A549 (cell line): Measurements from ENCODE around the gene MEGF6.

Experiments
- ELK1 ChIP-seq: fragments of 150-350 bp; IDR thresholded peaks from 2 replicates; pipeline ENCODE4 v1.6.1; 2014; ENCODE audit warnings: low read depth, mild to moderate bottlenecking, low read length
- JUN ChIP-seq, 2 experiments: fragments of >200 bp; sonication (Bioruptor Twin); formaldehyde crosslinking; IDR thresholded peaks; 2 replicates in 1 of 2; 3 replicates in 1 of 2; pipeline ENCODE4 v1.6.1; 2016 to 2017
- KDM1A ChIP-seq: fragments of 200-600 bp; sonication (generic); IDR thresholded peaks from 2 replicates; pipeline ENCODE4 v1.6.1; 2016; ENCODE audit warnings: low read depth, mild to moderate bottlenecking
- KDM5A ChIP-seq: fragments of 200-600 bp; sonication (generic); IDR thresholded peaks from 2 replicates; pipeline ENCODE4 v1.6.1; 2016; ENCODE audit warnings: antibody characterized with exemption, mild to moderate bottlenecking
- MAFK ChIP-seq: fragments of 450-650 bp; IDR thresholded peaks from 2 replicates; pipeline ENCODE4 v1.6.1; 2014; ENCODE audit not compliant: partially characterized antibody
- POLR2A ChIP-seq: IDR thresholded peaks from 2 replicates; pipeline ENCODE4 v1.6.1; 2012; ENCODE audit warnings: mild to moderate bottlenecking, low read length
- RAD21 ChIP-seq, 2 experiments: fragments of >200 bp in 1 of 2; sonication (Bioruptor Twin) in 1 of 2; formaldehyde crosslinking in 1 of 2; IDR thresholded peaks in 1 of 2; conservative IDR thresholded peaks in 1 of 2; 2 replicates in 1 of 2; 3 replicates in 1 of 2; pipeline ENCODE4 v1.6.1; 2012 to 2018; ENCODE audit warnings: inconsistent platforms in 1 of 2
- ZC3H11A ChIP-seq: fragments of 450-650 bp; IDR thresholded peaks from 2 replicates; pipeline ENCODE4 v1.6.1; 2014; ENCODE audit warnings: antibody characterized with exemption, mild to moderate bottlenecking
- TF ChIP-seq, protein P1 (sequence below): fragments of 450-650 bp; IDR thresholded peaks from 2 replicates; pipeline ENCODE4 v1.6.1; 2014; ENCODE audit warnings: antibody characterized with exemption
- TF ChIP-seq, protein P2 (sequence below): fragments of >200 bp; sonication (Bioruptor Twin); formaldehyde crosslinking; IDR thresholded peaks from 3 replicates; pipeline ENCODE4 v1.5.1; 2016
- TF ChIP-seq, protein P3 (sequence below): fragments of 200-600 bp; sonication (generic); IDR thresholded peaks from 2 replicates; pipeline ENCODE4 v1.6.1; 2016; ENCODE audit warnings: antibody characterized with exemption, mild to moderate bottlenecking, moderate library complexity

DNA sequence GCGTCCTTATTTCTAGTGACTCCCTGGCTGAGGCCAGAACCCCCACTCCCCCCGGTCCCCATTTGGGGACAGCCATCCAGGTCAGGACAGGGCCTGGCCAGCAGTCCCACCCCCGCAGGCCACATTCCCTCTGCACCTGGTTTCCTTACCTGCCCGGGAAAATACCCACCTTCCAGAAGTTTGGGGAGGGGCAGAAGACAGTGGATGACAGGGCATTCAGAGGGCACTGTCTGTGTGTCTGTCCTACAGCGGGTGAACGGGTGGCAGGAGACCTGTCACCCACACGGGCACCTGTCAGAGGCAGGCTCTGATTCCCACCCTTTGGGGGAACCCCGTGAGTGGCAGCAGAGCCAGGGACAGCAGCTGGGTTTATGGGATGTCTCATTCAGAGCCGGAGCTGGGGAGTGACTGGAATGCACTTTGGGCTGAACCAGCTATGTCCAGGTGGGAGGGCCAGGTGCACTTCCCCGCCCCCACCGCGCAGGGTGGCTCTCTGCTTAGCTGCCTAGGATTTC is 154.8 kb downstream of the MEGF6 start:
- TF ChIP-seq, protein P1, sequence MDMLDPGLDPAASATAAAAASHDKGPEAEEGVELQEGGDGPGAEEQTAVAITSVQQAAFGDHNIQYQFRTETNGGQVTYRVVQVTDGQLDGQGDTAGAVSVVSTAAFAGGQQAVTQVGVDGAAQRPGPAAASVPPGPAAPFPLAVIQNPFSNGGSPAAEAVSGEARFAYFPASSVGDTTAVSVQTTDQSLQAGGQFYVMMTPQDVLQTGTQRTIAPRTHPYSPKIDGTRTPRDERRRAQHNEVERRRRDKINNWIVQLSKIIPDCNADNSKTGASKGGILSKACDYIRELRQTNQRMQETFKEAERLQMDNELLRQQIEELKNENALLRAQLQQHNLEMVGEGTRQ, result no peak
- TF ChIP-seq ZC3H11A (no peak), KDM1A (no peak), POLR2A (no peak), KDM5A (no peak), JUN (IDR thresholded peaks at IDR 0.05) (no peak), MAFK (no peak), RAD21 (conservative IDR thresholded peaks at IDR 0.05 in 1 of 2, IDR thresholded peaks at IDR 0.05 in 1 of 2) (no peak), ELK1 (no peak)
- TF ChIP-seq, protein P2, sequence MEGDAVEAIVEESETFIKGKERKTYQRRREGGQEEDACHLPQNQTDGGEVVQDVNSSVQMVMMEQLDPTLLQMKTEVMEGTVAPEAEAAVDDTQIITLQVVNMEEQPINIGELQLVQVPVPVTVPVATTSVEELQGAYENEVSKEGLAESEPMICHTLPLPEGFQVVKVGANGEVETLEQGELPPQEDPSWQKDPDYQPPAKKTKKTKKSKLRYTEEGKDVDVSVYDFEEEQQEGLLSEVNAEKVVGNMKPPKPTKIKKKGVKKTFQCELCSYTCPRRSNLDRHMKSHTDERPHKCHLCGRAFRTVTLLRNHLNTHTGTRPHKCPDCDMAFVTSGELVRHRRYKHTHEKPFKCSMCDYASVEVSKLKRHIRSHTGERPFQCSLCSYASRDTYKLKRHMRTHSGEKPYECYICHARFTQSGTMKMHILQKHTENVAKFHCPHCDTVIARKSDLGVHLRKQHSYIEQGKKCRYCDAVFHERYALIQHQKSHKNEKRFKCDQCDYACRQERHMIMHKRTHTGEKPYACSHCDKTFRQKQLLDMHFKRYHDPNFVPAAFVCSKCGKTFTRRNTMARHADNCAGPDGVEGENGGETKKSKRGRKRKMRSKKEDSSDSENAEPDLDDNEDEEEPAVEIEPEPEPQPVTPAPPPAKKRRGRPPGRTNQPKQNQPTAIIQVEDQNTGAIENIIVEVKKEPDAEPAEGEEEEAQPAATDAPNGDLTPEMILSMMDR, result no peak
- TF ChIP-seq, protein P3, sequence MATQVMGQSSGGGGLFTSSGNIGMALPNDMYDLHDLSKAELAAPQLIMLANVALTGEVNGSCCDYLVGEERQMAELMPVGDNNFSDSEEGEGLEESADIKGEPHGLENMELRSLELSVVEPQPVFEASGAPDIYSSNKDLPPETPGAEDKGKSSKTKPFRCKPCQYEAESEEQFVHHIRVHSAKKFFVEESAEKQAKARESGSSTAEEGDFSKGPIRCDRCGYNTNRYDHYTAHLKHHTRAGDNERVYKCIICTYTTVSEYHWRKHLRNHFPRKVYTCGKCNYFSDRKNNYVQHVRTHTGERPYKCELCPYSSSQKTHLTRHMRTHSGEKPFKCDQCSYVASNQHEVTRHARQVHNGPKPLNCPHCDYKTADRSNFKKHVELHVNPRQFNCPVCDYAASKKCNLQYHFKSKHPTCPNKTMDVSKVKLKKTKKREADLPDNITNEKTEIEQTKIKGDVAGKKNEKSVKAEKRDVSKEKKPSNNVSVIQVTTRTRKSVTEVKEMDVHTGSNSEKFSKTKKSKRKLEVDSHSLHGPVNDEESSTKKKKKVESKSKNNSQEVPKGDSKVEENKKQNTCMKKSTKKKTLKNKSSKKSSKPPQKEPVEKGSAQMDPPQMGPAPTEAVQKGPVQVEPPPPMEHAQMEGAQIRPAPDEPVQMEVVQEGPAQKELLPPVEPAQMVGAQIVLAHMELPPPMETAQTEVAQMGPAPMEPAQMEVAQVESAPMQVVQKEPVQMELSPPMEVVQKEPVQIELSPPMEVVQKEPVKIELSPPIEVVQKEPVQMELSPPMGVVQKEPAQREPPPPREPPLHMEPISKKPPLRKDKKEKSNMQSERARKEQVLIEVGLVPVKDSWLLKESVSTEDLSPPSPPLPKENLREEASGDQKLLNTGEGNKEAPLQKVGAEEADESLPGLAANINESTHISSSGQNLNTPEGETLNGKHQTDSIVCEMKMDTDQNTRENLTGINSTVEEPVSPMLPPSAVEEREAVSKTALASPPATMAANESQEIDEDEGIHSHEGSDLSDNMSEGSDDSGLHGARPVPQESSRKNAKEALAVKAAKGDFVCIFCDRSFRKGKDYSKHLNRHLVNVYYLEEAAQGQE, result no peak
